NT2/D1 (cell line): Measurements from ENCODE around the gene AK5.

ENCODE experiments used
- DNase-seq: peaks from one replicate; pipeline ENCODE4 v3.0.0-alpha.2; 2011; ENCODE audit warnings: low read depth, low spot score
- H3K27me3 ChIP-seq: 2 replicates; pipeline ENCODE4 v1.6.0; 2011; ENCODE audit warnings: mild to moderate bottlenecking; ENCODE audit not compliant: insufficient read length, insufficient read depth
- H3K36me3 ChIP-seq: 2 replicates; pipeline ENCODE4 v1.6.1; 2011; ENCODE audit warnings: mild to moderate bottlenecking, low read length, mixed read lengths; ENCODE audit not compliant: insufficient read depth, insufficient read length
- H3K4me1 ChIP-seq: 2 replicates; pipeline ENCODE4 v1.5.1; 2011; ENCODE audit not compliant: insufficient read depth, insufficient read length
- H3K4me3 ChIP-seq: 2 replicates; pipeline ENCODE4 v1.5.1; 2011; ENCODE audit warnings: low read depth; ENCODE audit not compliant: insufficient read length
- H3K9ac ChIP-seq: 2 replicates; pipeline ENCODE4 v1.6.0; 2011; ENCODE audit warnings: low read depth; ENCODE audit not compliant: insufficient read length
- H3K9me3 ChIP-seq: 2 replicates; pipeline ENCODE4 v1.5.1; 2011; ENCODE audit warnings: mild to moderate bottlenecking, low read length; ENCODE audit not compliant: insufficient read depth
- SUZ12 ChIP-seq: IDR thresholded peaks from 2 replicates; pipeline ENCODE4 v1.6.1; 2011; ENCODE audit not compliant: insufficient read length, insufficient read depth; ENCODE audit errors: extremely low read depth
- YY1 ChIP-seq: IDR thresholded peaks from 2 replicates; pipeline ENCODE4 v1.6.1; 2011; ENCODE audit not compliant: insufficient read length, insufficient read depth
- ZNF274 ChIP-seq: IDR thresholded peaks from 2 replicates; pipeline ENCODE4 v1.6.1; 2011; ENCODE audit warnings: mild to moderate bottlenecking, low read depth, low read length

The AK5 gene

GRCh38 chr1:77463216-77463615 is 181.4 kb downstream of the AK5 start:
- Histone ChIP-seq H3K4me1 (no peaks in the 10 kb centered on the region), H3K27me3 (no peaks in the 10 kb centered on the region), H3K9ac (no peak overlapping the region), H3K36me3 (no peaks in the 10 kb centered on the region), H3K9me3 (no peaks in the 10 kb centered on the region), H3K4me3 (no peak overlapping the region)
- no peak for TF ChIP-seq YY1
- TF ChIP-seq ZNF274 = no peak
- no peak for TF ChIP-seq SUZ12
- no peak for DNase-seq

- DNase-seq = no peak
- TF ChIP-seq YY1 (no peak), ZNF274 (no peak), SUZ12 (no peak)
- Histone ChIP-seq H3K4me1 (no peaks in the 10 kb centered on the region), H3K9ac (no peak overlapping the region), H3K27me3 (no peaks in the 10 kb centered on the region), H3K36me3 (no peaks in the 10 kb centered on the region), H3K9me3 (no peaks in the 10 kb centered on the region), H3K4me3 (no peak overlapping the region)
These were observed 183.3 kb downstream of the AK5 start for GRCh38 chr1:77465139-77465538.

GRCh38 chr1:77465922-77466321 is 184.1 kb downstream of the AK5 start:
- Histone ChIP-seq H3K4me1 (no peaks in the 10 kb centered on the region), H3K36me3 (no peaks in the 10 kb centered on the region), H3K4me3 (no peak overlapping the region), H3K9me3 (no peaks in the 10 kb centered on the region), H3K27me3 (no peaks in the 10 kb centered on the region), H3K9ac (no peak overlapping the region)
- no peak for DNase-seq
- TF ChIP-seq YY1 = no peak
- TF ChIP-seq ZNF274 = no peak
- no peak for TF ChIP-seq SUZ12

DNA sequence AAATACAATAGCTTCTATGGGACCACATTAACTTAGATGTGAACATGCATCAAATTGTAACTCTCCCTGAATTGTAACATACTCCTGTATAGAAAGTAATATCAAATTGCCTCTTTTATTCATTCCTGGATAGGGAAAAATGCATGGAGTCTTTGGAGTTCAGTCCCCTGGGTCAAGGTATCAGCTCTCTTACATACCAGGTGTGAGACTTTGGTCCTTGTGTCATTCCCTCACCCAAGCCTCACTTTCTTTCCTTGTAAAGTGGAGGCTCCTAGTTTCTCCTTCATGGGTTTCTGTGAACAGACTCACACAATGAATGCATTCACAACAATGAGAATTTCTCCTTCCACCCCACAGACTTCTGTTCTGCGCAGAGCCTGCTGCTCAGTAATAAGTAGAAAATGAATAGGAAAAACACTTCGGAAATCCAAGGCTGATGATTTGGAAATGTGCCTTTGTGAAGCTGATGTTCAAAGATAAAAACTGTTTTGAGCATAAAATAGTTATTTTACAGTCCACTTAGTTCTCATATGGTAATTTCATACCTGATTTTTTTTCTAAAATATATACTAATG is 185.3 kb downstream of the AK5 start:
- Histone ChIP-seq H3K27me3 (no peaks in the 10 kb centered on the region), H3K36me3 (no peaks in the 10 kb centered on the region), H3K4me3 (no peak overlapping the region), H3K9ac (no peak overlapping the region), H3K9me3 (no peaks in the 10 kb centered on the region), H3K4me1 (no peaks in the 10 kb centered on the region)
- TF ChIP-seq SUZ12 = no peak
- no peak for DNase-seq

DNA sequence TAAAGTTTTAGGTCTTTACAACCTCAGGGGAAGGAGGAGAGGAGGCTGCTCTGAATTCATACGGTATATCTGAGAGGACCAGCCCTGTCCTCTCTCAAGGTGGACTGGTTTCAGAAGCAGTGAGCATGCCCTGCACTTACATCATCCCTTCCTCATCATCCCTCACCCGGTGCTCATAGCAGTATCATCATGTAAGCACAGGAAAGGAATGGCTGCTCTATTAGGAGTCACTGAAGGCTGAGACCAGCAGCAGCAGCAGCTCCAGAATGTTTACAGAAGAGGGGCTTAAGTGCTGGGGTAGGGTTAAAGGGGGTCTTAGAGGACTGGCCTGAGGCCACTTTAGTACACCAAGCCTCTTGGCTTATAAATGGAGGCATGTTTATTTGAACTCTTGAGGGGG is 185.9 kb downstream of the AK5 start:
- Histone ChIP-seq H3K4me1 (no peaks in the 10 kb centered on the region), H3K36me3 (no peaks in the 10 kb centered on the region), H3K9ac (no peak overlapping the region), H3K4me3 (no peak overlapping the region), H3K27me3 (no peaks in the 10 kb centered on the region), H3K9me3 (no peaks in the 10 kb centered on the region)
- no peak for DNase-seq
- TF ChIP-seq YY1 (no peak), SUZ12 (no peak), ZNF274 (no peak)

- TF ChIP-seq SUZ12 (no peak), ZNF274 (no peak), YY1 (no peak)
- no peaks in the 10 kb centered on the region for H3K36me3 ChIP-seq
- no peaks in the 10 kb centered on the region for H3K9me3 ChIP-seq
- DNase-seq = no peak
- no peak overlapping the region for H3K4me3 ChIP-seq
- H3K27me3 ChIP-seq = no peaks in the 10 kb centered on the region
- H3K4me1 ChIP-seq = no peaks in the 10 kb centered on the region
- H3K9ac ChIP-seq = no peak overlapping the region
These were observed 186.6 kb downstream of the AK5 start for GRCh38 chr1:77468257-77468948.

GRCh38 chr1:77468949-77469710 is 187.3 kb downstream of the AK5 start:
- H3K36me3 ChIP-seq = no peaks in the 10 kb centered on the region
- H3K4me3 ChIP-seq = no peak overlapping the region
- no peaks in the 10 kb centered on the region for H3K4me1 ChIP-seq
- TF ChIP-seq ZNF274 (no peak), YY1 (no peak), SUZ12 (no peak)
- DNase-seq = no peak
- no peak overlapping the region for H3K9ac ChIP-seq
- no peaks in the 10 kb centered on the region for H3K27me3 ChIP-seq
- no peaks in the 10 kb centered on the region for H3K9me3 ChIP-seq
